H1 (cell line): Measurements from ENCODE around the gene NOC2L. TPM values are rescaled to one million over a fixed set of nuclear protein-coding genes. Genes with fewer than 3 reads are reported as not detected.

Experiments
- CTCF ChIA-PET: fragments of 300-600 bp; sonication (Branson Sonifier 250); formaldehyde crosslinking; loops from one replicate; lab custom pipeline; 2021; ENCODE audit not compliant: partially characterized antibody; lab: Charles Lee
- POLR2A ChIA-PET: fragments of 300-600 bp; sonication (Branson Sonifier 250); formaldehyde crosslinking; loops from one replicate; lab custom pipeline; 2021; ENCODE audit warnings: inconsistent platforms; ENCODE audit not compliant: partially characterized antibody; lab: Charles Lee
- DNase-seq, 2 experiments: peaks; one replicate each; pipeline versions ENCODE4 v3.0.0 to v3.0.0-alpha.2; 2010 to 2022; ENCODE audit warnings: low spot score in 2 of 2, low read depth in 1 of 2, mixed read lengths in 1 of 2
- FAIRE-seq: peaks from 2 replicates; lab custom pipeline; 2011; peaks lifted over from hg19 to GRCh38; lab: Jason Lieb, UNC
- H2AFZ ChIP-seq: 2 replicates; pipeline ENCODE4 v1.8.1; 2012; ENCODE audit warnings: low read length, inconsistent platforms
- H2AK5ac ChIP-seq: 2 replicates; pipeline ENCODE4 v1.6.1; 2013; ENCODE audit warnings: low read depth, low read length
- H2BK120ac ChIP-seq: replicated peaks from 2 replicates; pipeline ENCODE3; 2013; ENCODE audit warnings: low read depth, low read length, inconsistent platforms
- H2BK12ac ChIP-seq: 2 replicates; pipeline ENCODE4 v1.6.1; 2013; ENCODE audit warnings: low read depth, low read length
- H2BK15ac ChIP-seq: 2 replicates; pipeline ENCODE4 v1.6.1; 2013; ENCODE audit warnings: low read length
- H2BK20ac ChIP-seq: 2 replicates; pipeline ENCODE4 v1.6.1; 2013; ENCODE audit warnings: low read length
- H2BK5ac ChIP-seq: 2 replicates; pipeline ENCODE4 v1.6.1; 2013; ENCODE audit warnings: low read depth, low read length
- H3K14ac ChIP-seq: 2 replicates; pipeline ENCODE4 v1.6.1; 2013; ENCODE audit warnings: inconsistent platforms; ENCODE audit not compliant: insufficient read length
- H3K18ac ChIP-seq: 2 replicates; pipeline ENCODE4 v1.6.1; 2013; ENCODE audit warnings: low read length; ENCODE audit errors: extremely low read depth
- H3K23ac ChIP-seq: 2 replicates; pipeline ENCODE4 v1.6.1; 2013; ENCODE audit warnings: inconsistent platforms; ENCODE audit not compliant: insufficient read length
- H3K23me2 ChIP-seq: 2 replicates; pipeline ENCODE4 v1.6.1; 2013; ENCODE audit warnings: low read depth, low read length
- H3K27ac ChIP-seq: 2 replicates; pipeline ENCODE4 v1.6.1; 2011; ENCODE audit warnings: low read depth, low read length, inconsistent platforms
- H3K27me3 ChIP-seq, 4 experiments: replicated peaks in 1 of 4; 1 replicate in 1 of 4; 2 replicates in 3 of 4; pipeline versions ENCODE4 v1.6.1 to v1.8.1; 2011 to 2013; ENCODE audit warnings: low read length in 3 of 4, mild to moderate bottlenecking in 3 of 4, inconsistent platforms in 2 of 4, mixed read lengths in 2 of 4, moderate library complexity in 1 of 4; ENCODE audit not compliant: control insufficient read depth in 3 of 4, insufficient read depth in 3 of 4; ENCODE audit errors: extremely low read depth in 1 of 4
- H3K36me3 ChIP-seq, 4 experiments: 2 replicates each; pipeline versions ENCODE4 v1.6.1 to v1.8.1; 2011 to 2013; ENCODE audit warnings: mild to moderate bottlenecking in 4 of 4, low read length in 3 of 4, moderate library complexity in 2 of 4, control low read depth in 1 of 4, inconsistent platforms in 1 of 4; ENCODE audit not compliant: insufficient read depth in 4 of 4, control insufficient read depth in 2 of 4
- H3K4ac ChIP-seq: replicated peaks from 2 replicates; pipeline ENCODE3; 2013; ENCODE audit warnings: low read length, low read depth, mixed read lengths, inconsistent platforms; ENCODE audit not compliant: insufficient read length
- H3K4me1 ChIP-seq, 4 experiments: replicated peaks in 1 of 4; 1 replicate in 1 of 4; 2 replicates in 3 of 4; pipeline versions ENCODE4 v1.6.1 to v1.8.1; 2011 to 2013; ENCODE audit warnings: low read length in 3 of 4, inconsistent platforms in 2 of 4, mixed read lengths in 1 of 4; ENCODE audit not compliant: insufficient read depth in 4 of 4, control insufficient read depth in 3 of 4
- H3K4me2 ChIP-seq, 2 experiments: 2 replicates each; pipeline versions ENCODE4 v1.6.1 to v1.8.1; 2011 to 2013; ENCODE audit warnings: low read depth in 2 of 2, low read length in 2 of 2, control low read depth in 1 of 2, inconsistent platforms in 1 of 2, mild to moderate bottlenecking in 1 of 2; ENCODE audit not compliant: insufficient read depth in 1 of 2
- H3K4me3 ChIP-seq, 4 experiments: fragments of 200-600, 300-600 bp in 1 of 4; sonication (generic), shearing (Covaris generic), sonication (Bioruptor Twin) in 1 of 4; 2 replicates each; pipeline versions ENCODE4 v1.5.1 to v1.8.1; 2011 to 2016; ENCODE audit warnings: low read length in 4 of 4, low read depth in 3 of 4, control low read depth in 2 of 4, inconsistent platforms in 2 of 4, mild to moderate bottlenecking in 2 of 4, mixed read lengths in 1 of 4, moderate library complexity in 1 of 4; ENCODE audit not compliant: insufficient read depth in 2 of 4; ENCODE audit errors: extremely low read depth in 1 of 4
- H3K56ac ChIP-seq: replicated peaks from 2 replicates; pipeline ENCODE3; 2013; ENCODE audit warnings: low read depth, mild to moderate bottlenecking, mixed read lengths, low read length, inconsistent platforms; ENCODE audit not compliant: insufficient read length
- H3K79me1 ChIP-seq: 2 replicates; pipeline ENCODE4 v1.6.1; 2013; ENCODE audit warnings: low read depth, low read length, control low read depth
- H3K79me2 ChIP-seq, 2 experiments: 2 replicates each; pipeline versions ENCODE4 v1.6.1 to v1.8.1; 2012 to 2013; ENCODE audit warnings: low read length in 2 of 2, mild to moderate bottlenecking in 2 of 2, inconsistent platforms in 1 of 2; ENCODE audit not compliant: insufficient read depth in 2 of 2, control insufficient read depth in 1 of 2
- H3K9ac ChIP-seq, 4 experiments: replicated peaks in 1 of 4; 1 replicate in 1 of 4; 2 replicates in 3 of 4; pipeline versions ENCODE4 v1.6.1 to v1.8.1; 2011 to 2013; ENCODE audit warnings: low read depth in 3 of 4, low read length in 3 of 4, control low read depth in 2 of 4, mild to moderate bottlenecking in 2 of 4, moderate library complexity in 2 of 4, inconsistent platforms in 1 of 4; ENCODE audit errors: extremely low read depth in 1 of 4
- H3K9me3 ChIP-seq, 2 experiments: 2 replicates each; pipeline versions ENCODE4 v1.6.1 to v1.8.1; 2012 to 2013; ENCODE audit warnings: mild to moderate bottlenecking in 2 of 2, moderate library complexity in 2 of 2, control low read depth in 1 of 2, inconsistent platforms in 1 of 2, low read depth in 1 of 2, low read length in 1 of 2, mixed read lengths in 1 of 2; ENCODE audit not compliant: insufficient read depth in 2 of 2
- H4K20me1 ChIP-seq, 2 experiments: replicated peaks in 1 of 2; 2 replicates each; pipeline versions ENCODE3 to v1.8.1; 2011 to 2013; ENCODE audit warnings: inconsistent platforms in 2 of 2, low read length in 2 of 2, mild to moderate bottlenecking in 1 of 2; ENCODE audit not compliant: insufficient read depth in 2 of 2, control insufficient read depth in 1 of 2
- H4K5ac ChIP-seq: 2 replicates; pipeline ENCODE4 v1.6.1; 2013; ENCODE audit warnings: low read length, low read depth, mixed read lengths, inconsistent platforms; ENCODE audit not compliant: insufficient read length
- H4K8ac ChIP-seq: 2 replicates; pipeline ENCODE4 v1.8.0; 2013; ENCODE audit warnings: mild to moderate bottlenecking, moderate library complexity, low read length, inconsistent platforms; ENCODE audit not compliant: insufficient read depth; ENCODE audit errors: extremely low read depth
- H4K91ac ChIP-seq: replicated peaks from 2 replicates; pipeline ENCODE3; 2013; ENCODE audit warnings: low read length, mixed read lengths, inconsistent platforms; ENCODE audit not compliant: insufficient read length
- CBX8 ChIP-seq: fragments of 300-800, 300-1000 bp; sonication (generic); IDR thresholded peaks from 2 replicates; pipeline ENCODE4 v1.7.1; 2016; ENCODE audit warnings: low read depth, low read length, borderline replicate concordance
- CREB1 ChIP-seq: IDR thresholded peaks from 2 replicates; pipeline ENCODE4 v1.6.1; 2012; ENCODE audit warnings: inconsistent platforms
- EGR1 ChIP-seq: IDR thresholded peaks from 2 replicates; pipeline ENCODE4 v1.6.1; 2011; ENCODE audit warnings: low read depth, low read length, borderline replicate concordance
- GABPA ChIP-seq: IDR thresholded peaks from 2 replicates; pipeline ENCODE4 v1.6.1; 2011; ENCODE audit warnings: mild to moderate bottlenecking, low read length, moderate library complexity, borderline replicate concordance; ENCODE audit not compliant: insufficient read depth
- NANOG ChIP-seq: IDR thresholded peaks from 2 replicates; pipeline ENCODE4 v1.6.1; 2011; ENCODE audit warnings: low read length, low read depth, mild to moderate bottlenecking, inconsistent platforms; ENCODE audit not compliant: insufficient read depth, poor library complexity, severe bottlenecking
- RBBP5 ChIP-seq: IDR thresholded peaks from 2 replicates; pipeline ENCODE4 v1.7.1; 2012; ENCODE audit warnings: low read depth, mild to moderate bottlenecking, inconsistent platforms, low read length, moderate library complexity, borderline replicate concordance
- SUZ12 ChIP-seq: fragments of 200-600 bp; sonication (generic); IDR thresholded peaks from 2 replicates; pipeline ENCODE4 v1.6.1; 2012; ENCODE audit warnings: mild to moderate bottlenecking, inconsistent platforms, low read length, moderate library complexity, mixed read lengths
- WGBS, 2 experiments: shearing (Covaris generic) in 1 of 2; methylation state at CpG; one replicate each; pipeline versions ENCODE4 v1.1.6 to v1.1.7; 2013 to 2015; ENCODE audit warnings: low lambda C conversion rate in 2 of 2, mixed read lengths in 2 of 2, inconsistent platforms in 1 of 2, low coverage in 1 of 2, missing lambda C conversion rate in 1 of 2; ENCODE audit not compliant: insufficient replicate concordance in 2 of 2, insufficient coverage in 1 of 2, insufficient read length in 1 of 2; ENCODE audit errors: extremely low coverage in 1 of 2, missing lambda C conversion rate in 1 of 2; 5-methylcytosine and 5-hydroxymethylcytosine counted together
- polyA plus RNA-seq, 7 experiments: library from polyadenylated mRNA; depleted of rRNA in 3 of 7; stranded (reverse) in 5 of 7; unstranded in 2 of 7; fragments of >200 nt in 5 of 7; fragments of 200-250 nt in 2 of 7; gene quantifications; 1 replicate in 5 of 7; 2 replicates in 1 of 7; 4 replicates in 1 of 7; pipeline versions ENCODE4 v1.2.1 to v1.2.3, GENCODE V29; 2011 to 2013; ENCODE audit warnings: missing spikeins in 2 of 7, mixed read lengths in 2 of 7
- total RNA-seq: library from RNA; stranded (reverse); fragmentation: NEBNext Ultra II Directional; extraction: Animal tissue kit (Norgen Biotek cat#: 25700); gene quantifications from 2 replicates; pipeline ENCODE4 v1.2.1, GENCODE V29; 2021
- TF ChIP-seq, protein P1 (sequence below): IDR thresholded peaks from 2 replicates; pipeline ENCODE4 v1.6.1; 2012; ENCODE audit warnings: inconsistent platforms

NOC2L gene
- total and polyA plus RNA-seq, 2 of the 8 experiments (the other 6 are each of a cell fraction or from before 2014, with no cell fraction given): 74.7 to 130 TPM

DNA sequence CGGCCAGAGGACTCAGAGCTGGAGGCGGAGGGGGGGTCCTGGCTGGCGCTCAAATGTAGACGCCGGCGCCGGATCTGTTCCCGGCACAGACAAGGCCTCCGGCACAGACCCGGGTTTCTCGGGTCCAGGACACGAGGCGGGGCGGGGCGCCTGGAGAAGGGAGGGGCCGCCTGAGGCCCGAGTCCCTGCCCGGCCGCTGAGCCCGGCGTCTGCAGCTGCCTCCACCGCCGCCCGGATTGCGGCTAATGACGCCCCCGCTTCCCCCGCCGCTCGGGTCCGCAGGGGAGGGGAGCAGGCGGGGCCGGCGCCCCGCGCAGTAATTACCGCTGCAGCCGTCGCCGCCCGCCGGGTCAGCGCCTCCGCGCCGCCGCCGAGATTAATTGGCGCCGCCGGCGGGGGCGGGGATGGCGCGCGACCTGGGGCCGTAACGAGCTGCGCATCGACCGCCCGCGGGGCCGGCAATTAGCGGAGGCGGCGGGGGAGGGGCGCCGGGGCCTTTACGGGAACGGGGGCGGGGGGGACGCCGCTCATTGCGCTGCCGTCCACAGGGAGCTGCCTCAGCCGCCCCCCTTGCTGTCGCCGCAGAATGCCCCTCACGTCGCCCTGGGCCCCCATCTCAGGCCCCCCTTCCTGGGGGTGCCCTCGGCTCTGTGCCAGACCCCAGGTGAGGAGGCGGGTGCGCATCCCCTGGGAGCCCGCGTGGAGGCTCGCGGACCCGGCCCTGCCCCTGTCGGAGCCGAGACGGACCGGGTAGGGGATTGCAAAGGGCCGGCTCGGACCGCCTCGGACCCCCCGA, 17.3 kb downstream of the NOC2L start:
- H3K9ac ChIP-seq: no peak overlapping the region
- POLR2A ChIA-PET: interaction anchor here (0.8 to 9.5 kb wide), 17 partner anchors 8 to 140 kb away, joined by 3 to 65 read pairs (median 4); partner anchors contain the start of genes NOC2L, PLEKHN1 and SAMD11
- H2BK20ac ChIP-seq: no peak overlapping the region

More for the DNA sequence above, 17.3 kb downstream of the NOC2L start:
- H3K4me1 ChIP-seq: peaks cover 3 to 38% (median 23%) of the 10 kb centered on the region in 4 experiments
- no peaks in the 10 kb centered on the region for H3K79me1 ChIP-seq
- no peak overlapping the region for H3K14ac ChIP-seq
- peak in 1 of 2 experiments; percentile 79 for DNase-seq
- peak overlapping the region; percentile 12 to 59 (median 16) for H3K4me3 ChIP-seq
- H2AK5ac ChIP-seq: no peak overlapping the region
- H3K18ac ChIP-seq: no peak overlapping the region
- H3K23ac ChIP-seq: no peak overlapping the region
- no peaks in the 10 kb centered on the region for H3K9me3 ChIP-seq
- peaks cover 15 to 36% of the 10 kb centered on the region in 2 experiments for H4K20me1 ChIP-seq
- no peak overlapping the region for H2BK5ac ChIP-seq
- CTCF ChIA-PET: interaction anchor here (0.7 to 5.3 kb wide), 12 partner anchors 10 to 217 kb away, joined by 3 to 45 read pairs (median 4); partner anchors contain the start of gene NOC2L
- FAIRE-seq: no peak
- no peak overlapping the region for H4K5ac ChIP-seq
- no peak overlapping the region for H4K91ac ChIP-seq
- no peak overlapping the region for H2AFZ ChIP-seq
- H3K27ac ChIP-seq: no peak overlapping the region
- H2BK15ac ChIP-seq: no peak overlapping the region
- H3K27me3 ChIP-seq: peaks cover 62 to 66% (median 64%) of the 10 kb centered on the region in 4 experiments
- H3K36me3 ChIP-seq: peaks cover 0 to 16% (median 5%) of the 10 kb centered on the region in 4 experiments; a peak in 4 of 8 replicates
- H2BK12ac ChIP-seq: no peak overlapping the region
- WGBS, 2 experiments: 6% methylated on average over 21 of the region's 98 CpGs; no CpG with 5 or more reads in 1 of the 2 experiments
- H3K4ac ChIP-seq: no peak overlapping the region
- peaks cover 7% of the 10 kb centered on the region; the same call in 1 of the 2 replicates for H3K23me2 ChIP-seq
- H3K79me2 ChIP-seq: no peaks in the 10 kb centered on the region
- TF ChIP-seq NANOG: peak; percentile 87
- TF ChIP-seq, protein P1, sequence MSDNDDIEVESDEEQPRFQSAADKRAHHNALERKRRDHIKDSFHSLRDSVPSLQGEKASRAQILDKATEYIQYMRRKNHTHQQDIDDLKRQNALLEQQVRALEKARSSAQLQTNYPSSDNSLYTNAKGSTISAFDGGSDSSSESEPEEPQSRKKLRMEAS: 0 out of 2 replicates have a peak, but pooled peaks have one; percentile 8
- TF ChIP-seq SUZ12: no peak
- TF ChIP-seq CREB1: peak; percentile 83
- TF ChIP-seq GABPA: 0 out of 2 replicates have a peak, but pooled peaks have one; percentile 37
- TF ChIP-seq EGR1: peak; percentile 87; the same call in 1 of the 2 replicates
- no peak for TF ChIP-seq RBBP5
- no peak for TF ChIP-seq CBX8
- H2BK120ac ChIP-seq: no peak overlapping the region
- H3K4me2 ChIP-seq: peak overlapping the region; percentile 71 to 83
- no peak overlapping the region; the same call in none of the 2 replicates for H4K8ac ChIP-seq
- no peak overlapping the region for H3K56ac ChIP-seq
